GM13976 (cell line): ENCODE data around the gene FSTL1.

Source experiments
- DNase-seq: peaks from one replicate; pipeline ENCODE4 v3.0.0; 2012; ENCODE audit warnings: low spot score
- CTCF ChIP-seq: IDR thresholded peaks from 2 replicates; pipeline ENCODE4 v1.5.1; 2012; ENCODE audit warnings: borderline replicate concordance, mild to moderate bottlenecking; ENCODE audit not compliant: insufficient read depth; ENCODE audit errors: extremely low read depth, missing control alignments, control extremely low read depth
- in situ Hi-C: fragments of 300-500 bp; cut with MboI; formaldehyde crosslinking; loops from one replicate; pipeline ENCODE4 v1.12.0; 2022; ENCODE audit warnings: low sequenced_read_pairs, mixed read lengths, inconsistent platforms; ENCODE audit not compliant: unreplicated experiment

FSTL1 gene

DNA sequence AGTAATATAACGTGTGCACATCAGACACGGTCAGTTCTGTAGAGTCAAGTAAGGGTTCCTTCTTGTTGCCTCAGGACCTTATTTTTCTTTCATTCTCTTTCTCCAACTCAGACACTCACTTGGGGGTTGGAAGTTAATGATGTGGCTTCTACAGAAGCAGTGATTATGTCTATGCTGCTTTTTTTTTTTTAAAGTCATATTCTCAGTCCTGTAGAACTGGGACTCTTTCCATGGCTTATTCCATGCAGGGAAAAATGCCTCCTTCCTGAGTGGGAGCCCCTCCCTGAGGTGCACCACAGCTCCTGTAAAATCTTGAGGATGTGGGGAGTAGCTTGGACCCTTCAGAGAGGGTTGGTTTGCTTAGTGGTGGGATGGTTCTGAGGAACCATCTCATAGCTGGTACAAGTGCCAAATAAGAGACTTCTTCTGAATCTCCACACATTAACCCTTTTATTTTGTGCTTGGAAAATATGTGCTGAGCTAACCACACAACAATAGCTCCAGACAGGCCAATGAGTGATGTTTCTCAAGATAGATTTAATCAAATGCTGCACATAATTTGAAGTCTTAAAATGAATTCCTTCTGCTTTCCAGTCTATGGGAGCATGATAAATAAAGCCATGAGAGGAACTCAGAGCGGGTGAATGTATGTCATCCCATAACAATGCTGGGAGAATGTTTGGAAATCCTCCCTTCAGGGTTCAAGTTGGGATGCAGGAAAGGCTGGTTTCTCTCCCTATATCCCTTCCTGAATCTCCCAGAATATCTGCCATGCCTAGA, 23.3 kb upstream of the FSTL1 start:
- in situ Hi-C loops: no loop called here
- no peak for DNase-seq
- no peak for TF ChIP-seq CTCF

DNA sequence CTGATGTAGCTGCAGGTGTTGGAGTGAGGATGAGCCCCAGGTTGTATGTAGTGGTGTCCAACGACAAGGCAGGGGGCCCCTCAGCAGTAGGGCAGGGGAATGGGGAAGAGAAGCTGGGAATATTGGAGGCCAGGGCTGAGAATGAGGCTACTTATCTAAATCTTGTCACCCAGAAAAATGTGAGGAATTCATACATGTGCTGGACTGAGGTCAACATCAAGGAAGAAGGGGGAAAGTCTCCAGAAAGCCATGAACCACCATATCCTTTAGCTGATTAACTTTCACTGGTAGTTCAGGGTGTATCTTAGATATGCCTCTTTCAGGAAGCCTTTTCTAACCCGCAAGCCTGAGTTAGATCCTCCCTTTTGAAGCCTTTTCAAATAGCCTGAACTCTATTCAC, 22.6 kb upstream of the FSTL1 start:
- no peak for DNase-seq
- in situ Hi-C loops: no loop called here
- TF ChIP-seq CTCF: no peak

- TF ChIP-seq CTCF: no peak
- DNase-seq: no peak
- in situ Hi-C loops: no loop called here
These were observed 21.5 kb upstream of the FSTL1 start for GRCh38 chr3:120472121-120472844.

DNA sequence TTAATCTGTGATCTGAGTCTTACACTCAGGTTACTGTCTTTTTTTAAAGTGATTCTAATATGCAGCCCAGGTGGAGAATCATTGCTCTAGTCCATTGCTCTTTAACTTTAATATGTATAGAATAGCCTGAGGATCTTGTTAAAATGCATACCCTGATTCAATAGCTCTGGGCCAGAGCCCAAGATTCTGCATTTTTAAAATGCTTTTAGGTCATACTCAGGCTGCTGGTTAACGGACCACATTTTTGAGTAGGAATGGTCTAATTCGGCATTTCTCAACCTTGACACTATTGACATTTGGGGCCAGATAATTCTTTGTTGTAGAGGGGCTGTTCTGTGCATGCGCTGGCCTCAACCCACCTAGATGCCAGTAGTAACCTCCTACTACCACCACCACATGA, 20.9 kb upstream of the FSTL1 start:
- in situ Hi-C loops: no loop called here
- no peak for DNase-seq
- no peak for TF ChIP-seq CTCF

DNA sequence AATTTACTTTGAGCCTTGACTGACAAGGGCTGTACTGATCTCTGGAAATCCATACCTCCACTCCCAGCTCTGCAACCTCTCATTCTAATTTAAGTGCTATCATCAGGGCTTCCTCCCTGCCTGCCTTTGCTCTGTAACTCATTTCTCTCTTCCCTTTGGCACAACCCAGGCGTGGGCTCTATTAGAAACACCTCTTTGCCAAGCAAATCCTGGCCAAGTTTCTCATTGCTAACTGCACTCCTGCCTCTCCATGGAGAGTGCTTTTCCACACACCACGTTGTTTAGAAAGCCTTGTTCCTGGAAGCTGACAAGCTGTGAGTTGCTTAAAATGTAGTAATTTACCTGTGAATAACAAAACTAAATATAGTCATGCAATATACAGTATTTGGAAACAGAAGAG, 20.1 kb upstream of the FSTL1 start:
- DNase-seq: no peak
- no peak for TF ChIP-seq CTCF
- in situ Hi-C loops: no loop called here

- in situ Hi-C loops: no loop called here
- no peak for TF ChIP-seq CTCF
These were observed 19.1 kb upstream of the FSTL1 start for GRCh38 chr3:120469882-120470301.

More at GRCh38 chr3:120469882-120470301, 19.1 kb upstream of the FSTL1 start:
- no peak for DNase-seq
